Measurements from ENCODE around the gene AMBRA1.

Gene AMBRA1

DNA sequence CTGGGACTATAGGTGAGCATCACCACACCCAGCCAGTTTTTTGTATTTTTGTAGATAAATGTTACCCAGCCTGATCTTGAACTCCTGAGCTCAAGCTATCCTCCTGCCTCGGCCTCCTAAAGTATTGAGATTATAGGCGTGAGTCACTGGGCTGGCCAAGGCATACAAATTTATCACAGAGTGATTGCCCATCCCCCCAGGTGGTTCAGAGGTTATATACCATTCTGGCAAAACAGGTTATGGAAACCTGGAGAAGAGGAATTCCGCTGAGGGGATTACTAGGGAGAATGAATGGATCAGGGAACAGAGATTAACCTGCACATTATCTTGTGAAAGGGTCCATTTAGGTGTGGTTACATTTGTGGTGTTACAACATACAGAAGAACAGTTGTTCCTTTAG, 31.6 kb upstream of the AMBRA1 start:
- ATAC-seq = no peak
- TF ChIP-seq ZFP30 (CRISPR knock-in tag; IDR thresholded peaks at IDR 0.05) = no peak
- no peak for TF ChIP-seq SNAI2 (CRISPR knock-in tag; IDR thresholded peaks at IDR 0.05)
- TF ChIP-seq BACH2 (CRISPR knock-in tag; IDR thresholded peaks at IDR 0.05; ENCODE audit: borderline replicate concordance) = no peak
- TF ChIP-seq TOX (CRISPR knock-in tag; IDR thresholded peaks at IDR 0.05; ENCODE audit: borderline replicate concordance) = no peak
- no peak for TF ChIP-seq TCF4 (CRISPR knock-in tag; IDR thresholded peaks at IDR 0.05; ENCODE audit: borderline replicate concordance)
- TF ChIP-seq, protein P1, sequence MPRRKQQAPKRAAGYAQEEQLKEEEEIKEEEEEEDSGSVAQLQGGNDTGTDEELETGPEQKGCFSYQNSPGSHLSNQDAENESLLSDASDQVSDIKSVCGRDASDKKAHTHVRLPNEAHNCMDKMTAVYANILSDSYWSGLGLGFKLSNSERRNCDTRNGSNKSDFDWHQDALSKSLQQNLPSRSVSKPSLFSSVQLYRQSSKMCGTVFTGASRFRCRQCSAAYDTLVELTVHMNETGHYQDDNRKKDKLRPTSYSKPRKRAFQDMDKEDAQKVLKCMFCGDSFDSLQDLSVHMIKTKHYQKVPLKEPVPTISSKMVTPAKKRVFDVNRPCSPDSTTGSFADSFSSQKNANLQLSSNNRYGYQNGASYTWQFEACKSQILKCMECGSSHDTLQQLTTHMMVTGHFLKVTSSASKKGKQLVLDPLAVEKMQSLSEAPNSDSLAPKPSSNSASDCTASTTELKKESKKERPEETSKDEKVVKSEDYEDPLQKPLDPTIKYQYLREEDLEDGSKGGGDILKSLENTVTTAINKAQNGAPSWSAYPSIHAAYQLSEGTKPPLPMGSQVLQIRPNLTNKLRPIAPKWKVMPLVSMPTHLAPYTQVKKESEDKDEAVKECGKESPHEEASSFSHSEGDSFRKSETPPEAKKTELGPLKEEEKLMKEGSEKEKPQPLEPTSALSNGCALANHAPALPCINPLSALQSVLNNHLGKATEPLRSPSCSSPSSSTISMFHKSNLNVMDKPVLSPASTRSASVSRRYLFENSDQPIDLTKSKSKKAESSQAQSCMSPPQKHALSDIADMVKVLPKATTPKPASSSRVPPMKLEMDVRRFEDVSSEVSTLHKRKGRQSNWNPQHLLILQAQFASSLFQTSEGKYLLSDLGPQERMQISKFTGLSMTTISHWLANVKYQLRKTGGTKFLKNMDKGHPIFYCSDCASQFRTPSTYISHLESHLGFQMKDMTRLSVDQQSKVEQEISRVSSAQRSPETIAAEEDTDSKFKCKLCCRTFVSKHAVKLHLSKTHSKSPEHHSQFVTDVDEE (CRISPR knock-in tag; IDR thresholded peaks at IDR 0.05) = no peak
- no peak for TF ChIP-seq ISL1 (CRISPR knock-in tag; IDR thresholded peaks at IDR 0.05)

DNA sequence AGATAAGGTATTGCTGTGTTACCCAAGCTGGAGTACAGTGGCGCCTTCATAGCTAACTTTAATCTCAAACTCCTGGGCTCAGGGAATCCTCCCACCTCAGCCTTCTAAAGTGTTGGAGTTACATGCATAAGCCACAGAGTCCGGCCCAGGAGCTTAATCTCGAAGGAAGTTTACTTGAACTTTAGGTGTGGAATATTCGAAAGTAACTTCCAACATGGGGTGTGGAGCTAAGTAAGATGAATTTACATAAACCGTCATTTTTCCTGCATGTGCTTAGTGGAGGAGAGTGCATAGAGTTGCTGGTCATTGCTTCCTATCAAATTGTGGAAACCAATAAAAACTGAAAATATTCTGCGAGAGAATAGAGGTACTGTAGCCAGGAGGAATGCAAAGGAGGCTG, 25.0 kb upstream of the AMBRA1 start:
- no peak for TF ChIP-seq ZNF565 (CRISPR knock-in tag; conservative IDR thresholded peaks at IDR 0.05; ENCODE audit: low read depth)
- no peak for TF ChIP-seq TCF4 (CRISPR knock-in tag; IDR thresholded peaks at IDR 0.05; ENCODE audit: borderline replicate concordance)
- no peak for TF ChIP-seq PPARA (CRISPR knock-in tag; IDR thresholded peaks at IDR 0.05; ENCODE audit: borderline replicate concordance)
- TF ChIP-seq, protein P2, sequence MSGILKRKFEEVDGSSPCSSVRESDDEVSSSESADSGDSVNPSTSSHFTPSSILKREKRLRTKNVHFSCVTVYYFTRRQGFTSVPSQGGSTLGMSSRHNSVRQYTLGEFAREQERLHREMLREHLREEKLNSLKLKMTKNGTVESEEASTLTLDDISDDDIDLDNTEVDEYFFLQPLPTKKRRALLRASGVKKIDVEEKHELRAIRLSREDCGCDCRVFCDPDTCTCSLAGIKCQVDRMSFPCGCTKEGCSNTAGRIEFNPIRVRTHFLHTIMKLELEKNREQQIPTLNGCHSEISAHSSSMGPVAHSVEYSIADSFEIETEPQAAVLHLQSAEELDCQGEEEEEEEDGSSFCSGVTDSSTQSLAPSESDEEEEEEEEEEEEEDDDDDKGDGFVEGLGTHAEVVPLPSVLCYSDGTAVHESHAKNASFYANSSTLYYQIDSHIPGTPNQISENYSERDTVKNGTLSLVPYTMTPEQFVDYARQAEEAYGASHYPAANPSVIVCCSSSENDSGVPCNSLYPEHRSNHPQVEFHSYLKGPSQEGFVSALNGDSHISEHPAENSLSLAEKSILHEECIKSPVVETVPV (CRISPR knock-in tag; IDR thresholded peaks at IDR 0.05) = no peak
- TF ChIP-seq ZNF8 (CRISPR knock-in tag; IDR thresholded peaks at IDR 0.05) = no peak
- no peak for ATAC-seq

DNA sequence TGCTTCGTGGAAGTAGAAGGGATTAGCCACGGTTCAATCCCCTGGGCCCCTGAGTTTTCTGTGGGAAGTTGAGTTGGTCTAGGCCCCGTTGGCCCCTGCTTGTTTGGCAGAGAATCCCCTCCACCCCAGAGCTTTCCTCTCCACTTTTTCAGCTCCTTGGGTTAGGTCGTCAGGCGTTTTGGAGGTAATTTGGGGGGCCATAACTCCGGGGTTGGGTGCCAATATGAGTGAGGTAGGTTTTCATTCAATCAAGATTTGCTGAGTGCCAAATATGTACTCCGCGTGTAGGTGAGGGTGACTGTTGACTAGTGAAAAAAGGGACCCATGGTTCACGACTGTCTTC, 24.1 kb upstream of the AMBRA1 start:
- no peak for TF ChIP-seq ZNF70 (CRISPR knock-in tag; IDR thresholded peaks at IDR 0.05)
- TF ChIP-seq ISL1 (CRISPR knock-in tag; IDR thresholded peaks at IDR 0.05) = no peak
- TF ChIP-seq ZNF8 (CRISPR knock-in tag; IDR thresholded peaks at IDR 0.05) = no peak
- no peak for TF ChIP-seq GLIS3 (CRISPR knock-in tag; IDR thresholded peaks at IDR 0.05)
- TF ChIP-seq, protein P3, sequence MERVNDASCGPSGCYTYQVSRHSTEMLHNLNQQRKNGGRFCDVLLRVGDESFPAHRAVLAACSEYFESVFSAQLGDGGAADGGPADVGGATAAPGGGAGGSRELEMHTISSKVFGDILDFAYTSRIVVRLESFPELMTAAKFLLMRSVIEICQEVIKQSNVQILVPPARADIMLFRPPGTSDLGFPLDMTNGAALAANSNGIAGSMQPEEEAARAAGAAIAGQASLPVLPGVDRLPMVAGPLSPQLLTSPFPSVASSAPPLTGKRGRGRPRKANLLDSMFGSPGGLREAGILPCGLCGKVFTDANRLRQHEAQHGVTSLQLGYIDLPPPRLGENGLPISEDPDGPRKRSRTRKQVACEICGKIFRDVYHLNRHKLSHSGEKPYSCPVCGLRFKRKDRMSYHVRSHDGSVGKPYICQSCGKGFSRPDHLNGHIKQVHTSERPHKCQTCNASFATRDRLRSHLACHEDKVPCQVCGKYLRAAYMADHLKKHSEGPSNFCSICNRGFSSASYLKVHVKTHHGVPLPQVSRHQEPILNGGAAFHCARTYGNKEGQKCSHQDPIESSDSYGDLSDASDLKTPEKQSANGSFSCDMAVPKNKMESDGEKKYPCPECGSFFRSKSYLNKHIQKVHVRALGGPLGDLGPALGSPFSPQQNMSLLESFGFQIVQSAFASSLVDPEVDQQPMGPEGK (CRISPR knock-in tag; IDR thresholded peaks at IDR 0.05; ENCODE audit: borderline replicate concordance) = no peak
- TF ChIP-seq, protein P2 (CRISPR knock-in tag; IDR thresholded peaks at IDR 0.05) = no peak
- TF ChIP-seq, protein P4, sequence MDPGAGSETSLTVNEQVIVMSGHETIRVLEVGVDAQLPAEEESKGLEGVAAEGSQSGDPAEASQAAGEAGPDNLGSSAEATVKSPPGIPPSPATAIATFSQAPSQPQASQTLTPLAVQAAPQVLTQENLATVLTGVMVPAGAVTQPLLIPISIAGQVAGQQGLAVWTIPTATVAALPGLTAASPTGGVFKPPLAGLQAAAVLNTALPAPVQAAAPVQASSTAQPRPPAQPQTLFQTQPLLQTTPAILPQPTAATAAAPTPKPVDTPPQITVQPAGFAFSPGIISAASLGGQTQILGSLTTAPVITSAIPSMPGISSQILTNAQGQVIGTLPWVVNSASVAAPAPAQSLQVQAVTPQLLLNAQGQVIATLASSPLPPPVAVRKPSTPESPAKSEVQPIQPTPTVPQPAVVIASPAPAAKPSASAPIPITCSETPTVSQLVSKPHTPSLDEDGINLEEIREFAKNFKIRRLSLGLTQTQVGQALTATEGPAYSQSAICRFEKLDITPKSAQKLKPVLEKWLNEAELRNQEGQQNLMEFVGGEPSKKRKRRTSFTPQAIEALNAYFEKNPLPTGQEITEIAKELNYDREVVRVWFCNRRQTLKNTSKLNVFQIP (CRISPR knock-in tag; IDR thresholded peaks at IDR 0.05; ENCODE audit: borderline replicate concordance, low read depth) = no peak
- TF ChIP-seq PPARA (CRISPR knock-in tag; IDR thresholded peaks at IDR 0.05; ENCODE audit: borderline replicate concordance) = no peak
- TF ChIP-seq BACH2 (CRISPR knock-in tag; IDR thresholded peaks at IDR 0.05; ENCODE audit: borderline replicate concordance) = no peak
- no peak for TF ChIP-seq CSDC2 (CRISPR knock-in tag; IDR thresholded peaks at IDR 0.05)
- no peak for ATAC-seq

DNA sequence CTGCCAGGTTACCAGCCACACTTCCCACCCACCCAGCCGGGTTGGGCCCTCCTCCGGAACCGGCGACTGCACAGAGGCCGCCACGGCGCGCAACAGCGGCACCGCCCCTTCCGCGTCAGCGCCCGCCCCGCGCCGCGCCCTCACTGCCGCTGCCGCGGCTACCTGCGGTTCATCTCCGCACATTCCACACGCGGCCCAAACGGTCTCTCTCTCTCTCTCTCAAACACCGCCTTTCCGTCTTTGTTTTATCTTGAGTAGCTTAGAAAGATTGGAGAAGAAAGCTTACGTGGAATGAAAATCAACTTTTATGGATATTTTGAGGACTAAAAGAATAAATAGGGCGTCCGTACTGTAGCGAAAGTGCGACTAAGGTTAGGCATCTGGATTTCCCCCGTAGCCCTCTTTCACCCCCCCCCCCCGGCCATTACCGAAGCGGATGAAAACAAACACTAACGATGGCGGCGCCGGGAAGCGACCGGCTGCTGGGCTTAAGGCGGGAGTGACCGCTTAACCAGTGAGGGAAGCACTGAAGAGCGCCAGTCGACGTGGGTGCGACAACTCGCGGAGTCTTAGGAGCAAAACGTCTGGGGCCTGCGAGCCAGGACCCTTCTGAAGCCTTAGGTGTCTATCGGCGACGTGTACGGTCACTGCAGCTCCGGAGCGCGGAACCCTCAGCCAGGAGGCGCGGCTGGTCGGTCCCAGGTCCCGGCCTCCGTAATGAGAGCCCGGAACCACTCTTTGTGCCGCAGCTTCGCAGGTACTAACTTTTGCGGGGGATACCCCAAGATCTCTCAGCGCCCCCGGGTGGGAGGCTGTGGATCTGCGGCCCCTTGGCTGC, 23.5 kb upstream of the AMBRA1 start, which contains the start of the genes ATG13 and HARBI1:
Gene ATG13 (plus strand): TSS at position 420 of the 838 bp plus-strand sequence. CDS start 26,739 bp downstream, outside the sequence.
Gene HARBI1 (minus strand): TSS at position 94 of the 838 bp plus-strand sequence. CDS start 990 bp downstream, outside the sequence.
- peak; percentile 98 for ATAC-seq

More for the DNA sequence above, 23.5 kb upstream of the AMBRA1 start, which contains the start of the genes ATG13 and HARBI1:
- TF ChIP-seq ARNTL (CRISPR knock-in tag; IDR thresholded peaks at IDR 0.05; ENCODE audit: borderline replicate concordance, low read depth) (no peak), PPARA (CRISPR knock-in tag; IDR thresholded peaks at IDR 0.05; ENCODE audit: borderline replicate concordance) (no peak), TOX (CRISPR knock-in tag; IDR thresholded peaks at IDR 0.05; ENCODE audit: borderline replicate concordance) (no peak), ZNF8 (CRISPR knock-in tag; IDR thresholded peaks at IDR 0.05) (no peak), ZFP3 (CRISPR knock-in tag; IDR thresholded peaks at IDR 0.05) (no peak)

Measured in SK-N-SH treated with all-trans-retinoic acid at 6 μM for 48 hours (cell line).